Measurements from ENCODE around the gene DSG4.

Gene DSG4

DNA sequence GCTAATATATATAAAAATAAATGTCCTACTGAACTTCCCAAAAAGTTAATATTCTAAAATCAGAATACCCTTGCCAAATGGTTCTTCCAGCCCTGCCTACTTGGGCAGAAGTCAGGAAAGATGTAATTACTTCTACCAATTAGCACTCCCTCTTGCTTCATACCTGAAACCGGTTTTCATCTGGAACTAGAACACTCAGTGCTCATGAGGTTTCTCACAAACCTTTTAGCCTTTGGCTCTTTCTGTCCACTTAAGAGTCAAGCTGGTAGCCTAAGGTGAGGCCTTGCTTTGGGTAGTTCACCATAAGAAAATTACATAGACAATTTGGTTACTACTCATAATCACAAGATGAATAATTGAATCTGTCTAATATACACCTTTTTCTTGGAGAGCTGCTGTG lies 75.0 kb downstream of the DSG4 start:
- no peak for DNase-seq

DNA sequence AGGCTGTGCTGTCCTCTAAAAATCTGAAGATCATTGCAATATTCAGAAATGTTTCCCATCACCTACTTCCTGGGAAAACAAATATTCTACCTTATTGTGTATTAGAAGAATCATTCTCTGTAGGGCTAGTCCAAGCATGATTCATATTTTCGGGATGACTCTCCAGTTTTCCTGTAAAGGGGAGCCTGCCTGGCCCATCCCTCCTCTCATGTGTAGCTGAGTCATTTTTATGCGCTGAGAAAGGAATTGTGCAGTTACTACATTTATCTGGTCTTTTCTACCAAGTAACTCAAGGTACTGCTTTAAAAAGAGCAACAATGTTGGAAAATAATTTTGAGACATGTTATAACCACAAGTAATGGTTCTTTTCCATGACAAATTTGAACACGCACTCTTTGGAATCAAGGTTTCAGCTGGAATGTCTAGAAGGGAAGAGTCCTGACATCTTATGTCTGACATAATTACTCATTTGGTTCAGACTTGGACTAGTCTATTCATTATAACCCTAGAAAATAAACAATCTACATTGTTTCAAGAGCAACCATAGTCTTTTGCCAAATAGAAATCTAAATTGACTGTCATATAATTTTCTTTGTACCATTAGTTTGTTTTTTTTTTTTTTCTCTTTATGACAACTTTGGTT lies 77.6 kb downstream of the DSG4 start:
- no peak for DNase-seq

Measured in NCI-H2081 treated with DMSO at 0.1 percent for 48 hours (cell line).